CD4-positive, alpha-beta T cell treated with Interleukin-4 for 4 hours (primary cell): ENCODE results near the gene B3GALNT2.

ENCODE experiments used
- DNase-seq: peaks from one replicate; pipeline ENCODE4 v3.0.0-alpha.2; 2020

The B3GALNT2 gene

GRCh38 chr1:235450886-235451483 is 53.3 kb downstream of the B3GALNT2 start:
- no peak for DNase-seq

GRCh38 chr1:235450433-235450832 is 53.8 kb downstream of the B3GALNT2 start:
- DNase-seq = no peak

GRCh38 chr1:235448616-235449015 is 55.6 kb downstream of the B3GALNT2 start:
- DNase-seq = no peak

GRCh38 chr1:235442788-235443429 is 61.3 kb downstream of the B3GALNT2 start:
- no peak for DNase-seq

- no peak for DNase-seq
Measured at GRCh38 chr1:235441159-235441685, 63.0 kb downstream of the B3GALNT2 start.

GRCh38 chr1:235434001-235434400 is 70.3 kb downstream of the B3GALNT2 start:
- DNase-seq = no peak

- no peak for DNase-seq
Measured at GRCh38 chr1:235430991-235431390, 73.3 kb downstream of the B3GALNT2 start.

GRCh38 chr1:235429143-235429542 is 75.1 kb downstream of the B3GALNT2 start:
- no peak for DNase-seq

GRCh38 chr1:235427447-235427846 is 76.8 kb downstream of the B3GALNT2 start:
- no peak for DNase-seq

- no peak for DNase-seq
Measured at GRCh38 chr1:235426680-235427079, 77.6 kb downstream of the B3GALNT2 start.

GRCh38 chr1:235426143-235426542 is 78.1 kb downstream of the B3GALNT2 start:
- DNase-seq = no peak

- no peak for DNase-seq
Measured at GRCh38 chr1:235425357-235425756, 78.9 kb downstream of the B3GALNT2 start.

- DNase-seq = no peak
Measured at GRCh38 chr1:235424092-235424491, 80.2 kb downstream of the B3GALNT2 start.

GRCh38 chr1:235423214-235423652 is 81.0 kb downstream of the B3GALNT2 start:
- DNase-seq = peak; percentile 5

- DNase-seq = no peak
Measured at GRCh38 chr1:235421751-235422150, 82.5 kb downstream of the B3GALNT2 start.

- peak; percentile 71 for DNase-seq
Measured at GRCh38 chr1:235417086-235417697, 87.1 kb downstream of the B3GALNT2 start.

GRCh38 chr1:235416662-235417049 is 87.6 kb downstream of the B3GALNT2 start:
- DNase-seq = no peak

- peak; percentile 67 for DNase-seq
Measured at GRCh38 chr1:235415008-235415904, 89.0 kb downstream of the B3GALNT2 start.

GRCh38 chr1:235411489-235412486 is 92.5 kb downstream of the B3GALNT2 start:
- no peak for DNase-seq

GRCh38 chr1:235410467-235410866 is 93.8 kb downstream of the B3GALNT2 start:
- DNase-seq = no peak

- no peak for DNase-seq
Measured at GRCh38 chr1:235409042-235409820, 95.0 kb downstream of the B3GALNT2 start.
